ENCODE data around the gene ALG8. TPM values are rescaled to one million over a fixed set of nuclear protein-coding genes. Genes with fewer than 3 reads are reported as not detected.

Gene ALG8
- 10 to 100 TPM in 5 of 6 donors, 1 to 10 TPM in 1; 5.2 to 31.4 (median 23.0) TPM for total RNA-seq

DNA sequence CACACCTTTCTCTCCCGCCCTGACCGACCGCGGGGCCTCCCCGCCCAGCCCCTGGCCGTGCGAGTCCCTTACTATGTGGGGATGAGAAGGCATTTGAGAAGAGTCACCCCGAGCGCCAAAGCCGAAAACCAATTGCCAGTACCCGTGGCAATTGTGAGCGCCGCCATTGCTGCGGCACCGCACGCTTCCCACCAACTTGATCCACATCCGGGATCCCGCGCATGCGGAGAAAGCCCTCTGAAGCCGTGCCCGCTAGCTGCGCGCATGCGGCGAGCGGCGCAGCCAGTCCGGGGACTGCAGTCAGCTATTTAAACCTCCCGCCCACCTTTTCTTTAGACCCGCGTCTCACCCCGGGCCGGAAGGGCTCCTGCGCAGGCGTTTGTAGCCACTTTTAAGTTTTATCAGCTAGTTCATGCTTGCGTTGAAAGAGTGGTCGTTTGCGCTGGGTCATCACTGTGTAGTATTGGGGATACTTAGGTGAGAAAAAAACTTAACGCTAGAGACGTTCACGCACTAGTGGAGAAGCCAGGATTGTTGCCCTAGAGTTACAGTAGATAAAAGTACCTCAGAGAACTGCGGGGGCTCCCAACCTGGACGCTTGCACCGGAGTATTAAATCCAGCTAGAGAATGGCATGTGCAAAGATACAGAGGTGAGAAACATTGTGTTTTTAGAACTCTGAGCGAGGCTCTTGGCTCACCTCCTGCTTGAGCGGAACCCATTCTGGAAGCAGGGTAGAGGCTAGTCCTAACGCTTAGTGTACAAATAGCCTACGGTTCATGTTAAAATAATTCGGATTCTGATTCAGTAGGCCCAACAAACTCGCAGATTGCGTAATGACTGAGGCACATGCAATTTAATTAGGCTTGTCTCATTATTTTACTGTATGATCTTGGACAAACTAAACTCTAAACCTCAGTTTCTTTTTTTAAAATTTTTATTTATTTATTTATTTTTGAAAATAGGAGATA is at the start of gene ALG8:
TSS of gene ALG8 (minus strand) at position 205 of the 970 bp plus-strand sequence. CDS start at position 167, 38 bp downstream.
- 4% methylated on average over 28 to 42 of the region's 52 CpGs for WGBS, 2 donors
- DNase-seq (peak; percentile 95 to 98), ATAC-seq (ENCODE audit: low FRiP score in 2 of 2) (peak; percentile 97 to 99)
- Histone ChIP-seq H3K4me1 (peaks cover 10 to 18% (median 13%) of the 10 kb centered on the region in 4 donors), H3K9me3 (no peaks in the 10 kb centered on the region), H3K4me3 (peak within 1 kb of the TSS; percentile 76 to 82 (median 79)), H3K27me3 (no peaks in the 10 kb centered on the region), H3K27ac (peak within 1 kb of the TSS; percentile 73 to 78 (median 76)), H3K36me3 (peaks cover 0 to 2% (median 0%) of the 10 kb centered on the region in 4 donors)
- no peak for TF ChIP-seq EP300 (IDR thresholded peaks at IDR 0.05)
- peak in 2 of 4 donors; percentile 43 to 65 for TF ChIP-seq POLR2A (IDR thresholded peaks at IDR 0.05)
- peak; percentile 66 to 69 for TF ChIP-seq POLR2AphosphoS5 (IDR thresholded peaks at IDR 0.05)
- TF ChIP-seq, protein P1, sequence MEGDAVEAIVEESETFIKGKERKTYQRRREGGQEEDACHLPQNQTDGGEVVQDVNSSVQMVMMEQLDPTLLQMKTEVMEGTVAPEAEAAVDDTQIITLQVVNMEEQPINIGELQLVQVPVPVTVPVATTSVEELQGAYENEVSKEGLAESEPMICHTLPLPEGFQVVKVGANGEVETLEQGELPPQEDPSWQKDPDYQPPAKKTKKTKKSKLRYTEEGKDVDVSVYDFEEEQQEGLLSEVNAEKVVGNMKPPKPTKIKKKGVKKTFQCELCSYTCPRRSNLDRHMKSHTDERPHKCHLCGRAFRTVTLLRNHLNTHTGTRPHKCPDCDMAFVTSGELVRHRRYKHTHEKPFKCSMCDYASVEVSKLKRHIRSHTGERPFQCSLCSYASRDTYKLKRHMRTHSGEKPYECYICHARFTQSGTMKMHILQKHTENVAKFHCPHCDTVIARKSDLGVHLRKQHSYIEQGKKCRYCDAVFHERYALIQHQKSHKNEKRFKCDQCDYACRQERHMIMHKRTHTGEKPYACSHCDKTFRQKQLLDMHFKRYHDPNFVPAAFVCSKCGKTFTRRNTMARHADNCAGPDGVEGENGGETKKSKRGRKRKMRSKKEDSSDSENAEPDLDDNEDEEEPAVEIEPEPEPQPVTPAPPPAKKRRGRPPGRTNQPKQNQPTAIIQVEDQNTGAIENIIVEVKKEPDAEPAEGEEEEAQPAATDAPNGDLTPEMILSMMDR (IDR thresholded peaks at IDR 0.05), result peak in 1 of 6 experiments; percentile 18

DNA sequence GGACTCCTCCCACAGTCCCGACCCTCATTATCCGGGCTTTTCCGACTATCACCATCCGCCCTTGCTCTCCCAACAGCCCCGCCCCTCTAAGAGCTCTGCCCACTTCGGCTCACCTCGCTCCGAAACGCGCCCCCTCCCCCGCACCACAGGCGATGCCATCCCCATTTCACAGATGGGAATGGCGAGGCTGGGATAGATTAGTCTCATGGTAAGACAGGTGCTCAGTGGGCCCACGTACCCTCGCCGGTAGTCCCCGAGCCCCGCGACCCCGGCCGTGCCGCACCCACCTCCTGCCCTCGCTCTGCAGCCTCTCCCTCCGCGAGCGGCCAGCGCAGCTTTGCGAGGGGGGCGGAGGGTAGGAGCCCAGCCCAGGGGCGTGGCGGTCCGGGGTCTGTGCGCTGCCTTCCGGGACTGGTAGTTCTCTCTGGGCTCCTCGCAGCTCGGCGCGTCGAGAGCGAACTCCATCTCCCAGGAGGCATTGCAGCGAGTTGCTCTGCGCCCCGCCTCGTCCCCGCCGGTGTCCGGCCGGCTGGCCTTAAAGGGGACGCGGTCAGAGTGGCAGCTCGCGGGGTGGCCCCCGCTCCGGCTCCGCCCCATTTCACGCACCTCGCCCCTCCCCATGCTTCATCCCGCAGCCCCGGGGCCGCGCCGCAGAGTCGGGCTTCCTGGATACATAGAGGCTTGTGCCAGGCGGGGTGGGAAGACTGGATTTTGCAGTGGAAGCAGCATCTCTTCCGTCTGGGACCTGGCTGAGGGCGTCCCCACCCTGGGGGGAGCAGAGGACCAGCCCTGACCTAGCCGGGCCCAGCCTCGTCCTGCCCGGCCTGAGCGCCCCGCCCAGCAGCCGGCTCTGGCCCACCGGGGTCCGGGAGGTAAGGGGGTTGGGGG is 49.1 kb upstream of the ALG8 start, which contains the start of the genes KCTD21 and USP35:
TSS of gene KCTD21 (minus strand) at position 341 of the 888 bp plus-strand sequence. CDS start 14,072 bp downstream, outside the sequence.
TSS of gene USP35 (plus strand) at position 634 of the 888 bp plus-strand sequence. CDS start 7,327 bp downstream, outside the sequence.
- Histone ChIP-seq H3K27me3 (no peaks in the 10 kb centered on the region), H3K4me1 (peaks cover 36 to 50% (median 37%) of the 10 kb centered on the region in 4 donors), H3K9me3 (no peaks in the 10 kb centered on the region), H3K4me3 (peak within 1 kb of the TSS; percentile 70 to 92 (median 76)), H3K27ac (peak within 1 kb of the TSS; percentile 70 to 91 (median 82)), H3K36me3 (no peaks in the 10 kb centered on the region)
- ATAC-seq (ENCODE audit: low FRiP score in 2 of 2) (peak; percentile 98 to 99), DNase-seq (peak; percentile 98 to 99)
- WGBS, 2 donors, result 0% methylated on average over 14 to 25 of the region's 74 CpGs
- TF ChIP-seq POLR2A (IDR thresholded peaks at IDR 0.05) (peak in 2 of 4 donors; percentile 66 to 90), EP300 (IDR thresholded peaks at IDR 0.05) (peak in 1 of 4 donors; percentile 41), POLR2AphosphoS5 (IDR thresholded peaks at IDR 0.05) (peak; percentile 82 to 94)
- TF ChIP-seq, protein P1 (IDR thresholded peaks at IDR 0.05), result peak in 1 of 6 experiments; percentile 14

DNA sequence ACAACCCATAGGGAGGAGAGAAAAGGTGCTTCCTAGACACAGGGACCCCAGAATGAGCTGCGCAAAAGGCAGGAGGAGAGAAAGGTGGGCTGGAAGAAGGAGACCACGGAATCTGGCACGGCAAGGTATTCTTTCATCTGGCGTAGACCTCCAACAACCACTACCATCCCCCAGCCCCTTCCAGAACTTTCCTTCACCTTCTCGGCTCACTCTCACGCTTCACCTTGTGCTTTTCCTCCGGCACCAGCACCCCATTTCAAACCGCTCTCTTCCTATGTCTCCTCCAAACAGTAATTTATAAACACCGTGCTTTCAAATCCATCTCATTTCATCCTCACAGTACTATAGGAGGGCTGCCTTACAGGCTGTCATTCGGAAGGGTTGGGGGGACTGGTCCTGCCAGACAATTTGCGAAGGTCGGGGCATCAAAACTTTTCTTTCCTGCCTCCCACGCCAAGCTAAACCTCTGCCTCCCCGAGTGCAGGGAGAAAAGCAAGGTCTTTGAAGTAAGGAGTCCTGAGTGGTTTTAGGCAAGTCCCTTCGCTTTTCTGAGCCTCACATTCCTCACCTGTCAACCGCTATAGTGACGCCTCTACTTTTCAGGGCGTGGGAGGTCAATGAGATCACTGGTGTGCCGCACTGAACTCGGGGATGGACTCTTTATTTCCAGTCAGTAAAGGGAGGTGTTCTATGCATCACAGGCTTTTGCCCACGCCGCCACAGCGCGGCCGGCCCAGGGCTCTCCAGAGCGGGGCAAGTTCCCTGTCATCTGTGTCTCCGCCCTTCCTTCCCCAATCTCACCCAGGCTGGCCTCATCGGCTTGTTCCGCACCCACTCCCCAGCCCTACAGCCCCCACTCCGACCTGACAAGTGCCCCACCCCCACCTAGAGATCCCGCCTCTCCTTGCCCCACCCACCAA is 48.2 kb upstream of the ALG8 start:
- DNase-seq, result peak in 1 of 2 donors; percentile 92
- H3K27ac ChIP-seq, result peak overlapping the region; percentile 58 to 91 (median 80)
- no peaks in the 10 kb centered on the region for H3K9me3 ChIP-seq
- H3K36me3 ChIP-seq, result peaks cover 0 to 3% (median 1%) of the 10 kb centered on the region in 4 donors
- peak in 1 of 2 donors; percentile 77 for ATAC-seq (ENCODE audit: low FRiP score in 2 of 2)
- H3K27me3 ChIP-seq, result no peaks in the 10 kb centered on the region
- H3K4me1 ChIP-seq, result peaks cover 33 to 50% (median 36%) of the 10 kb centered on the region in 4 donors
- 22 to 29% methylated on average over 21 to 30 of the region's 31 CpGs for WGBS, 2 donors
- TF ChIP-seq, protein P1 (IDR thresholded peaks at IDR 0.05), result no peak
- no peak for TF ChIP-seq EP300 (IDR thresholded peaks at IDR 0.05)
- no peak for TF ChIP-seq POLR2AphosphoS5 (IDR thresholded peaks at IDR 0.05)
- TF ChIP-seq POLR2A (IDR thresholded peaks at IDR 0.05), result no peak
- peak overlapping the region; percentile 43 to 79 (median 72) for H3K4me3 ChIP-seq
